SKM-1 treated with dmso at 0.1 percent for 144 hours (cell line): ENCODE results near the gene SPAG7.

ENCODE experiments used
- DNase-seq: peaks from one replicate; lab custom pipeline; 2025; ENCODE audit not compliant: unreplicated experiment; lab: John Stamatoyannopoulos, UW

The SPAG7 gene

GRCh38 chr17:4974115-4974670 is 6.6 kb upstream of the SPAG7 start:
- DNase-seq, result no peak

- peak; percentile 44 for DNase-seq
Measured at GRCh38 chr17:4973256-4974114, 5.9 kb upstream of the SPAG7 start.

- no peak for DNase-seq
Measured at GRCh38 chr17:4972752-4973151, 5.1 kb upstream of the SPAG7 start.

- no peak for DNase-seq
Measured at GRCh38 chr17:4972322-4972721, 4.7 kb upstream of the SPAG7 start.

- DNase-seq, result no peak
Measured at GRCh38 chr17:4971826-4972225, 4.2 kb upstream of the SPAG7 start.

- no peak for DNase-seq
Measured at GRCh38 chr17:4970273-4970672, 2.7 kb upstream of the SPAG7 start.

- DNase-seq, result no peak
Measured at GRCh38 chr17:4969551-4970173, 2.0 kb upstream of the SPAG7 start.

- DNase-seq, result no peak
Measured at GRCh38 chr17:4969047-4969550, 1.5 kb upstream of the SPAG7 start.

GRCh38 chr17:4968486-4969046 is 949 bp upstream of the SPAG7 start:
- no peak for DNase-seq

- peak; percentile 93 for DNase-seq
Measured at GRCh38 chr17:4966844-4967538, 626 bp downstream of the SPAG7 start.

- no peak for DNase-seq
Measured at GRCh38 chr17:4965311-4965986, 2.2 kb downstream of the SPAG7 start.

GRCh38 chr17:4960279-4960922 is 7.2 kb downstream of the SPAG7 start:
- no peak for DNase-seq

GRCh38 chr17:4959261-4959965 is 8.2 kb downstream of the SPAG7 start:
- no peak for DNase-seq

- DNase-seq, result no peak
Measured at GRCh38 chr17:4958102-4958501, 9.5 kb downstream of the SPAG7 start.

- DNase-seq, result no peak
Measured at GRCh38 chr17:4956493-4957061, 11.0 kb downstream of the SPAG7 start.

GRCh38 chr17:4955091-4955490 is 12.5 kb downstream of the SPAG7 start:
- DNase-seq, result no peak

- DNase-seq, result no peak
Measured at GRCh38 chr17:4953451-4953961, 14.1 kb downstream of the SPAG7 start.

GRCh38 chr17:4951486-4951885 is 16.1 kb downstream of the SPAG7 start:
- DNase-seq, result no peak

GRCh38 chr17:4950746-4951204 is 16.8 kb downstream of the SPAG7 start, which contains the start of gene ENO3:
TSS of gene ENO3 (plus strand) at chr17:4951119. CDS start at chr17:4951830, 711 bp downstream.
- no peak for DNase-seq
